ENCODE results near the gene PRKAB1. TPM values are rescaled to one million over a fixed set of nuclear protein-coding genes. Genes with fewer than 3 reads are reported as not detected.

The PRKAB1 gene
- total RNA-seq, 1 donor from 2014 or later = 12.1 TPM

GRCh38 chr12:119659289-119659897 is 8.5 kb upstream of the PRKAB1 start:
- DNase-seq (ENCODE audit: missing footprints) = no peak

GRCh38 chr12:119660076-119660475 is 7.9 kb upstream of the PRKAB1 start:
- intact Hi-C loops (cut with DNase I) = loop anchor here (5.0 kb wide), 1 partner anchor 122 kb away; no protein-coding TSS in a partner anchor
- no peak for ATAC-seq
- no peak for DNase-seq (ENCODE audit: missing footprints)

More at GRCh38 chr12:119659289-119659897, 8.5 kb upstream of the PRKAB1 start:
- intact Hi-C loops (cut with DNase I) = no loop called here
- no peak for ATAC-seq

- intact Hi-C loops (cut with DNase I) = loop anchor here (5.0 kb wide), 1 partner anchor 120 kb away; no protein-coding TSS in a partner anchor
- DNase-seq (ENCODE audit: missing footprints) (no peak), ATAC-seq (no peak)
Observed at GRCh38 chr12:119661882-119662281, 6.1 kb upstream of the PRKAB1 start.

GRCh38 chr12:119664642-119665041 is 3.3 kb upstream of the PRKAB1 start:
- DNase-seq (ENCODE audit: missing footprints) (no peak), ATAC-seq (no peak)
- intact Hi-C loops (cut with DNase I) = loop anchor here (5.0 kb wide), 1 partner anchor 118 kb away; no protein-coding TSS in a partner anchor

- ATAC-seq (no peak), DNase-seq (ENCODE audit: missing footprints) (no peak)
- intact Hi-C loops (cut with DNase I) = no loop called here
Observed at GRCh38 chr12:119665164-119665929, 2.6 kb upstream of the PRKAB1 start.

GRCh38 chr12:119666226-119666795 is 1.6 kb upstream of the PRKAB1 start:
- intact Hi-C loops (cut with DNase I) = no loop called here
- DNase-seq (ENCODE audit: missing footprints) (no peak), ATAC-seq (no peak)

GRCh38 chr12:119666900-119667576 is 895 bp upstream of the PRKAB1 start:
- no peak for DNase-seq (ENCODE audit: missing footprints)
- intact Hi-C loops (cut with DNase I) = no loop called here
- ATAC-seq = no peak

- peak; percentile 3 for ATAC-seq
- intact Hi-C loops (cut with DNase I) = no loop called here
Observed at GRCh38 chr12:119668324-119668841, 450 bp downstream of the PRKAB1 start.

GRCh38 chr12:119669744-119670472 is 2.0 kb downstream of the PRKAB1 start:
- DNase-seq (ENCODE audit: missing footprints) (no peak), ATAC-seq (no peak)
- intact Hi-C loops (cut with DNase I) = no loop called here

More at GRCh38 chr12:119668324-119668841, 450 bp downstream of the PRKAB1 start:
- no peak for DNase-seq (ENCODE audit: missing footprints)

GRCh38 chr12:119671070-119671469 is 3.1 kb downstream of the PRKAB1 start:
- DNase-seq (ENCODE audit: missing footprints) (no peak), ATAC-seq (no peak)
- intact Hi-C loops (cut with DNase I) = no loop called here

GRCh38 chr12:119672194-119672593 is 4.3 kb downstream of the PRKAB1 start:
- ATAC-seq (no peak), DNase-seq (ENCODE audit: missing footprints) (no peak)
- intact Hi-C loops (cut with DNase I) = no loop called here

- DNase-seq (ENCODE audit: missing footprints) = no peak
- ATAC-seq = peak; percentile 21
- intact Hi-C loops (cut with DNase I) = no loop called here
Observed at GRCh38 chr12:119673634-119674033, 5.7 kb downstream of the PRKAB1 start.

GRCh38 chr12:119674560-119674959 is 6.6 kb downstream of the PRKAB1 start:
- no peak for ATAC-seq
- intact Hi-C loops (cut with DNase I) = no loop called here
- DNase-seq (ENCODE audit: missing footprints) = no peak

GRCh38 chr12:119676022-119676421 is 8.1 kb downstream of the PRKAB1 start:
- intact Hi-C loops (cut with DNase I) = no loop called here
- DNase-seq (ENCODE audit: missing footprints) = no peak
- no peak for ATAC-seq

GRCh38 chr12:119676573-119676972 is 8.6 kb downstream of the PRKAB1 start:
- intact Hi-C loops (cut with DNase I) = no loop called here
- ATAC-seq = no peak

GRCh38 chr12:119678459-119678858 is 10.5 kb downstream of the PRKAB1 start:
- intact Hi-C loops (cut with DNase I) = no loop called here
- ATAC-seq = no peak
- DNase-seq (ENCODE audit: missing footprints) = no peak

More at GRCh38 chr12:119676573-119676972, 8.6 kb downstream of the PRKAB1 start:
- DNase-seq (ENCODE audit: missing footprints) = no peak

GRCh38 chr12:119679081-119679480 is 11.1 kb downstream of the PRKAB1 start:
- no peak for ATAC-seq
- intact Hi-C loops (cut with DNase I) = no loop called here
- DNase-seq (ENCODE audit: missing footprints) = no peak

- intact Hi-C loops (cut with DNase I) = no loop called here
- no peak for ATAC-seq
- no peak for DNase-seq (ENCODE audit: missing footprints)
Observed at GRCh38 chr12:119679490-119679889, 11.6 kb downstream of the PRKAB1 start.
